NT2/D1 (cell line): ENCODE measurements around the gene MPPED1.

Source experiments
- DNase-seq: peaks from one replicate; pipeline ENCODE4 v3.0.0-alpha.2; 2011; ENCODE audit warnings: low read depth, low spot score
- H3K27me3 ChIP-seq: 2 replicates; pipeline ENCODE4 v1.6.0; 2011; ENCODE audit warnings: mild to moderate bottlenecking; ENCODE audit not compliant: insufficient read length, insufficient read depth
- H3K36me3 ChIP-seq: 2 replicates; pipeline ENCODE4 v1.6.1; 2011; ENCODE audit warnings: mild to moderate bottlenecking, low read length, mixed read lengths; ENCODE audit not compliant: insufficient read depth, insufficient read length
- H3K4me1 ChIP-seq: 2 replicates; pipeline ENCODE4 v1.5.1; 2011; ENCODE audit not compliant: insufficient read depth, insufficient read length
- H3K4me3 ChIP-seq: 2 replicates; pipeline ENCODE4 v1.5.1; 2011; ENCODE audit warnings: low read depth; ENCODE audit not compliant: insufficient read length
- H3K9ac ChIP-seq: 2 replicates; pipeline ENCODE4 v1.6.0; 2011; ENCODE audit warnings: low read depth; ENCODE audit not compliant: insufficient read length
- H3K9me3 ChIP-seq: 2 replicates; pipeline ENCODE4 v1.5.1; 2011; ENCODE audit warnings: mild to moderate bottlenecking, low read length; ENCODE audit not compliant: insufficient read depth
- SUZ12 ChIP-seq: IDR thresholded peaks from 2 replicates; pipeline ENCODE4 v1.6.1; 2011; ENCODE audit not compliant: insufficient read length, insufficient read depth; ENCODE audit errors: extremely low read depth
- YY1 ChIP-seq: IDR thresholded peaks from 2 replicates; pipeline ENCODE4 v1.6.1; 2011; ENCODE audit not compliant: insufficient read length, insufficient read depth
- ZNF274 ChIP-seq: IDR thresholded peaks from 2 replicates; pipeline ENCODE4 v1.6.1; 2011; ENCODE audit warnings: mild to moderate bottlenecking, low read depth, low read length

MPPED1 gene

DNA sequence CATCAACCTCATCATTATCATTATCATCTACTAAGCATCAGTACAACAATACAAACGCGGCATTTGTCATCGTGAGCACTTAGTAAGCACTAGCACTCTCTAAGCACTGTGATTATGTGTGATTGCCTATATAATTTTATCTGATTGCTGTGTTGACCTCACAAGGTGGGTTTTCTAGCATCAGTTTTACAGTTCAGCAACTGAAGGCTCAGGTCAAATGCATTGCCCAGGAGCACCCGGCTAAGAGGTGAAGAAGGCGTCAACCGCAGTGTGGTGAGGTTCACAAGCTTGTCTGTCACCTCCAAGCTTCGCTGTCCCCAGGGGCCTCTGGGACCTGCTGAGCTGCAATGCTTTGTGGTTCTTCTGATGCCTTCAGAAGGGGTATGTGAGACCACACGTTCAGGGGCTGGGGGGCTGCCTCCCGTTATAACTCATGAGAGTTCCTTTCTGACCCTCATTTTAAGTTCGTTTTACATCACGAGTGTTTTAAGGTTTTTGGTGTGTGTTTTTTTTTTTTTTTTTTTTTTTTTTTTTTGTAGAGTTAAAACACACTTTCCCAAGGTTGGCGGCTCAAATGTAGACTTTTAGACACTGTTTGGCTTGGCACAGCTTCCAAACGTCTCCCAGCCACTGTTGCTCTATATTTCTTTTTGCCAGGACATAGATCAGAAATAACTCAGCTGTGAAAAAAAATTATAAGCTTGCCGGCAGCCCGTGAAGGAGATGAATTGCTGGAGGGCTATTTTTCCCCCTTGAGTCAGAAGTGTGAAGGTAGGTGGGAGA, 34.9 kb upstream of the MPPED1 start:
- no peaks in the 10 kb centered on the region for H3K36me3 ChIP-seq
- H3K4me1 ChIP-seq, result no peaks in the 10 kb centered on the region
- no peak overlapping the region for H3K9ac ChIP-seq
- no peak overlapping the region for H3K4me3 ChIP-seq
- no peaks in the 10 kb centered on the region for H3K9me3 ChIP-seq
- no peak for DNase-seq
- TF ChIP-seq YY1, result no peak
- no peak for TF ChIP-seq ZNF274
- TF ChIP-seq SUZ12, result no peak
- H3K27me3 ChIP-seq, result no peaks in the 10 kb centered on the region

DNA sequence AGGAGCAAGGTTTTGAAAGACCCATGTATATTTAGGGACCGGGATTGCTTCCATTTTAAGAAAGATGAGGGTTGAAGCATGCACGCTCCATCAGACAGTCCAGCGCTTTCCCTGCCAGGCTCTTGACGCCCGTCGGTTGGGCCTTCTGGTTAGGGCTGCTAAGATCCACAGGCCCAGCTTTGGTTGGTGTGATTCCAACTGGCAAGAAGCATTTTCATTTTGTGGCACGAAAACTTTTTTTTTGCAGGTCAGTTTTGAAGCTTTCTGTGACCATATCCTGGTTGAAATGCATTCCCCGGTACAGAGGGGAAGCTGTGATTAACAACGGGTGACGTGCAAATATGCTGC, 34.3 kb upstream of the MPPED1 start:
- no peaks in the 10 kb centered on the region for H3K27me3 ChIP-seq
- H3K9me3 ChIP-seq, result no peaks in the 10 kb centered on the region
- H3K4me3 ChIP-seq, result no peak overlapping the region
- TF ChIP-seq SUZ12 (no peak), YY1 (no peak), ZNF274 (no peak)
- H3K36me3 ChIP-seq, result no peaks in the 10 kb centered on the region
- no peaks in the 10 kb centered on the region for H3K4me1 ChIP-seq
- no peak overlapping the region for H3K9ac ChIP-seq
- DNase-seq, result no peak

GRCh38 chr22:43377896-43378704, 33.7 kb upstream of the MPPED1 start:
- TF ChIP-seq ZNF274 (no peak), SUZ12 (no peak), YY1 (no peak)
- no peaks in the 10 kb centered on the region for H3K4me1 ChIP-seq
- no peaks in the 10 kb centered on the region for H3K9me3 ChIP-seq
- H3K36me3 ChIP-seq, result no peaks in the 10 kb centered on the region
- no peak overlapping the region for H3K4me3 ChIP-seq
- no peaks in the 10 kb centered on the region for H3K27me3 ChIP-seq
- H3K9ac ChIP-seq, result no peak overlapping the region
- DNase-seq, result no peak

DNA sequence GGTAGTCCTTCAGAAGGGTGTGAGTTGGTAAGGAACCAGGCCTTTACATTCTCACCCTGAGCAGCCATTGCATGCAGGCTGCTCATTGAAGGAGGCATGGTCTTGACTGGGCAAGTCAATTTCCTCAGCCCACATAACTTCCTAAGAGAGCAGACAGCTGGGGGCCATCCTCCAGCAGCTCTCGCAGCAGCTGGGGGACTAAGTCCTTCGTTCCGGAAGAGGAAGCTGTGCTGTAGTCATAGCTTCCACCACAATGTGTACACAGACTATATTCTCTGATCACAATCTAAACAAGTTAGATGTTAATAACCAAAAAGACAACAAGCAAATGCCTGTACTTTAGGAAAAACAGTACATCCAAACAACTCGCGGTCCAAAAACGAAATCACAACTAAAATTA, 30.1 kb upstream of the MPPED1 start:
- Histone ChIP-seq H3K27me3 (peaks cover 7% of the 10 kb centered on the region), H3K9ac (no peak overlapping the region)
- no peak for DNase-seq

DNA sequence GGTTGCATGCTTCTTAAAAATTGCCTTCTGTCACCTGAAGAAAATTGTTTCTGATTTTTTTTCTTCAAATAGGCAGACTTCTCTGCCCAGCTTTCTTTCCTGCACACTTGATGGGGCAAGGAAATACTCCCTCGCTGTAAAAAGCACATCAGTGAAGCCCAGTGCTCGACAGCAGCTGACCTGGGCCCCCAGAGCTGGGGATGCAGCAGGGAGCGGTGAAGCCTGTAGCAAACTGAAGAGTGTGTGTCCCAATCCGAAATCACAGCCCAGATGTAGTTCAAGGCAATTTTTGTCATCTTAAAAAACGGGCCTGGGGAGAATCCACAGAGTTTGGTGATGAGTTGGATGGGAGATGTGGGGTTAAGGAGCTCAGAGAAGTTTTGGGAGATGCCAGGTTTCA, 27.0 kb upstream of the MPPED1 start:
- H3K4me1 ChIP-seq, result no peaks in the 10 kb centered on the region
- no peaks in the 10 kb centered on the region for H3K36me3 ChIP-seq
- no peak for TF ChIP-seq ZNF274
- TF ChIP-seq SUZ12, result no peak
- TF ChIP-seq YY1, result no peak
- H3K27me3 ChIP-seq, result peaks cover 21% of the 10 kb centered on the region
- H3K9me3 ChIP-seq, result no peaks in the 10 kb centered on the region
- H3K9ac ChIP-seq, result no peak overlapping the region
- no peak overlapping the region for H3K4me3 ChIP-seq
- no peak for DNase-seq

More for the DNA sequence above, 30.1 kb upstream of the MPPED1 start:
- Histone ChIP-seq H3K36me3 (no peaks in the 10 kb centered on the region), H3K9me3 (no peaks in the 10 kb centered on the region), H3K4me1 (no peaks in the 10 kb centered on the region), H3K4me3 (no peak overlapping the region)
- TF ChIP-seq SUZ12 (no peak), ZNF274 (no peak), YY1 (no peak)

DNA sequence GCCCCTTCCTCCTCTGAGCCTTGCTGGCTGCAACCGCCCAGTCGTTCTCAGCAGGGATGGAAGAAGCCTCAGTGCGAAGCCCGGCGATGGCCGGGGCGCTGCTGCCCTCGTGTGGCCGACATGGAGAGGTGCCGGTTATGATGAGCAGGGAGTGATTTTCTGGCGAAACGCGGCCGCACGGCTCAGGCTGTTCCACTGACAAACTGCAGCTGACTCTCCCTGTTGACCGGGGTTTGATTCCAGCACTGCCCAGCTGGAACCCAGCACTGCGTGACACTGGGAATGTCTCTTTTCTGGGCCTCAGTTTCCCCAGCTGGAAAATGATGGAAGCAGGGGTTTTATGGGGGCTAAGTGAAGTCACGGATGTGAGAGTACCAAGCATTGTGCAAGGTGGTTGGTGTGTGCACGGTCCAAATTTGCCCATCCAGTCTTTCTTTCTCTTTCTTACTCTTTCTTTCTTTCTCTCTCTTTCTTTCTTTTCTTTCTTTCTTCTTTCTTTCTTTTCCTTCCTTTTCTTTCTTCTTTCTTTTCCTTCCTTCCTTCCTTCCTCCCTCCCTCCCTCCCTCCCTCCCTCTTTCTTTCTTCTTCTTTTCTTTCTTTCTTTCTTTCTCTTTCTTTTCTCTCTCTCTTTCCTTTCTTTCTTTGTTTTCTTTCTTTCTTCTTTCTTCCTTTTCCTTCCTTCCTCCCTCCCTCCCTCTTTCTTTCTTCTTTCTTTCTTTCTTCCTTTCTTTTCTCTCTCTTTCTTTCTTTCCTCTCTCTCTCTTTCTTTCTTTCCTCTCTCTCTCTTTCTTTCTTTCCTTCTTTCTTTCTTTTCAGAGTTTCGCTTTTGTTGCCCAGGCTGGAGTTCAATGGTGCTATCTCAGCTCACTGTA, 25.8 kb upstream of the MPPED1 start:
- peak; percentile 57 for DNase-seq
- Histone ChIP-seq H3K9ac (peak overlapping the region; percentile 6), H3K27me3 (peaks cover 21% of the 10 kb centered on the region), H3K36me3 (no peaks in the 10 kb centered on the region), H3K4me3 (no peak overlapping the region), H3K4me1 (no peaks in the 10 kb centered on the region), H3K9me3 (no peaks in the 10 kb centered on the region)
- TF ChIP-seq SUZ12 (no peak), YY1 (no peak), ZNF274 (no peak)

DNA sequence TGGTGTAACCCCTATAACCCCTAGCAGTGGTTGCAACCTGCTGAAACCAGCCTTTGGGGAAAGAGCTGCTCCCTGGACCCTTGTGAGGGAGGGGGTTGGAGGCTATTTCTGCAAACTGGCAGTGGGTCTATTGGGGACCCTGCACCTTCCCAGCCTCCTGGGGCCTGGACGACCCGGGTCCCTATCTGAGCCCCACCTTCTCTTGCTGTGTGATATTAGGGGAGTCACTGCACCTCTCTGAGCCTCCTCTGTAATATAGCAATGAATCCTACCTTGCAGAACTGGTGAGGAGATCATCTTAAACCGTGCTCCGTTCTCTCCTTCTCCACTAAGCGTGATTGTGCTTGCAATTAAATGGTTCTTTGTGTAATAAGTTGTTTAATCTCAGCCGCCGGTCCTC, 24.0 kb upstream of the MPPED1 start:
- TF ChIP-seq SUZ12 (no peak), YY1 (no peak), ZNF274 (no peak)
- no peak for DNase-seq

More for the DNA sequence above, 24.0 kb upstream of the MPPED1 start:
- Histone ChIP-seq H3K36me3 (no peaks in the 10 kb centered on the region), H3K4me1 (no peaks in the 10 kb centered on the region), H3K4me3 (no peak overlapping the region), H3K27me3 (peaks cover 21% of the 10 kb centered on the region), H3K9ac (no peak overlapping the region), H3K9me3 (no peaks in the 10 kb centered on the region)
